Activated naive CD8-positive, alpha-beta T cell treated with anti-CD3 and anti-CD28 coated beads for 36 hours (primary cell): Measurements from ENCODE around the gene ACACA. TPM values are rescaled to one million over a fixed set of nuclear protein-coding genes. Genes with fewer than 3 reads are reported as not detected.

ENCODE experiments used
- DNase-seq: peaks from one replicate; pipeline ENCODE4 v3.0.0; 2021
- H3K27ac Mint-ChIP-seq: one replicate; pipeline ENCODE4 v1.8.0; 2022; ENCODE audit warnings: mild to moderate bottlenecking, moderate library complexity, mixed read lengths
- H3K27me3 Mint-ChIP-seq: one replicate; pipeline ENCODE4 v1.8.0; 2022; ENCODE audit warnings: mild to moderate bottlenecking, mixed read lengths
- H3K36me3 Mint-ChIP-seq: one replicate; pipeline ENCODE4 v1.8.0; 2021; ENCODE audit warnings: mild to moderate bottlenecking, mixed read lengths
- H3K4me1 Mint-ChIP-seq: one replicate; pipeline ENCODE4 v1.8.0; 2021; ENCODE audit warnings: mixed read lengths
- H3K4me3 Mint-ChIP-seq: one replicate; pipeline ENCODE4 v1.8.0; 2022; ENCODE audit warnings: mild to moderate bottlenecking, moderate library complexity, mixed read lengths
- H3K9me3 Mint-ChIP-seq: one replicate; pipeline ENCODE4 v1.8.0; 2022; ENCODE audit warnings: mixed read lengths
- total RNA-seq, 2 experiments: library from RNA; stranded (reverse); gene quantifications; one replicate each; pipeline ENCODE4 v1.2.3, GENCODE V29; 2021

The ACACA gene
- total RNA-seq, 2 experiments from 2014 or later, result 68.3 to 76.3 TPM

DNA sequence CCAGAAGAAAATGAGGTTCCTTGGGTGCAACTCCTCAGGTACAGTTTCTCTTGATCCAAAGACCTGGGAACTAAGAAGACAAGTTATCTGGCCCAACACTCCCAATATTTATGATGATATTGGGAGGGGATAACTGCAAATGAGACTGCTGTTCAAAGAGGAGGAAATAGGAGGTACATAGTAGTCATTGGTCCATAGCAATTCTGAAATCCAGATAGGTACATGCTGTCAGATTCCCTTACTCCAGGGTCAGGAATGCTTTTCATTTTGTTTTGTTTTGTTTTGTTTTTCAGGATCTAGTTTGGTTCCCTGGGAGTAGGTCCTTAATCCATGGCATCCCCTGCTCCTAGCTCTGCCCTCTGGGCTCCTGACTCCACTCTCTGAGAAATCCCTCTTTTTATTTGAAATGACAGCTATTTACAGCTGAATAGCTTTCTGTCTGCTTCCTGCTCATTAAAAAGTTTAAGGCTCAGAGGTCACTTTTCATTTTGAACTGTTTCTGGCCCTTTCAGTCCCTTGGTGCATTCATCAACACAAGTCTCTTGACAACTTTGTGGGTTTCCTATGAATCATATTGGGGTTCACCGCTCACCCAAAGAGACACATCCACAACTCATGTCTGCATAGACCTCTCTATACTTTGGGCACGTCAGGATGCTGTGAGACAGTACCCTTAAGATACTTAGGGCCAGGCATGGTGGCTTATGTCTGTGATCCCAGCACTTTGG is 141.0 kb downstream of the ACACA start:
- H3K4me3 Mint-ChIP-seq, result no peak overlapping the region
- DNase-seq, result no peak
- H3K9me3 Mint-ChIP-seq, result peaks cover 14% of the 10 kb centered on the region
- H3K27me3 Mint-ChIP-seq, result no peaks in the 10 kb centered on the region
- peaks cover 65% of the 10 kb centered on the region for H3K36me3 Mint-ChIP-seq
- no peaks in the 10 kb centered on the region for H3K4me1 Mint-ChIP-seq
- H3K27ac Mint-ChIP-seq, result no peak overlapping the region

DNA sequence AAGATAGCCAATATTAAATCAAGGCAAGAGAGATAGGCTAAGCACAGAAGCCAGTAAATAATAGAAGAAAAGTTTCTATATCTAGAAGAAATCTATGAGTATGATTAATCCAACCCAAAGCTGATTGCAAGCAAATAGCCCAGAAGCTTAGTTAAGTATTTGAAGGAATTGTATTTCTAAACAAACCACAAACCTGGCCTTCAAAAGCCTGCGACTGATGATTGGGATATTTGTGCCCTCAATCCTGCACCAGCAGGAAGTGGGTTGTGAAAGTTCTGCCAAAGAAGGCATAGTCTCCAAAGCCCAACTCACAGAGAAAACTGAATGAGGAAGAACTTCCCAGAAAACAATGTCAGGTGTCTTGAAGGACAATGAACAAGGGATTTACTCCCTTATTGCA is 145.3 kb downstream of the ACACA start:
- Mint-ChIP-seq H3K36me3 (peaks cover 34% of the 10 kb centered on the region), H3K4me3 (no peak overlapping the region), H3K27me3 (no peaks in the 10 kb centered on the region), H3K27ac (no peak overlapping the region), H3K4me1 (no peaks in the 10 kb centered on the region), H3K9me3 (peaks cover 3% of the 10 kb centered on the region)
- no peak for DNase-seq

DNA sequence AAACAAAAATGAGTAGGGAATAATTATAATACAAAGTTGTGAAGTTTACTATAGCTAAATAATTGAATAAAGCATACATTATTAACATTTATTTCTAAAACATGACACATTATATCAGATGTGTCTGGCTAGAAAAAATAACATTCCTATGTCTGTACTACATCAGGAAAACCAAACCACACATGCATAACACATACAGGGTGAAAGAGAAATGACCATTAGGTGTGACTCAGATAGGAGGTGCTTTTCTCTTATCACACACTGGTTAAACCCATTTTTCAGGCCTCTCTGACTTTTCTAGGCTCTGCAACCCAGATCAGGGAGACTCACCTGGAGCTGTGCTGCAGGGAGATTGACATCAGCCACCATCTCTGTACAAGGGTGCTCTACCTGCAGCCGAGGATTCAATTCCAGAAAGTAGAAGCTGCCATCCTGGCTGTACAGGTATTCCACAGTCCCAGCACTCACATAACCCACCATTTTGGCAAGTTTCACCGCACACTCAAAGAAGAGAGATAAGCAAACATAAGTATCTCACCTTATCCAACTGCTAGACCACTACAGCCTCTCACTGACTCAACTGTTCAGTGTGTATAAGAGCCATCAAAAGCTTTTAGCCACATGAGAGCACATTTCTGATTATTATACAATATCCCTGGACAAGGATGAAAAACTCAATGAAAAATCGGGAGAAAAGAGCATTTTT is 147.5 kb downstream of the ACACA start:
- H3K9me3 Mint-ChIP-seq, result no peaks in the 10 kb centered on the region
- no peak overlapping the region for H3K4me3 Mint-ChIP-seq
- H3K4me1 Mint-ChIP-seq, result no peaks in the 10 kb centered on the region
- no peaks in the 10 kb centered on the region for H3K27me3 Mint-ChIP-seq
- peaks cover 15% of the 10 kb centered on the region for H3K36me3 Mint-ChIP-seq
- DNase-seq, result no peak
- no peak overlapping the region for H3K27ac Mint-ChIP-seq

DNA sequence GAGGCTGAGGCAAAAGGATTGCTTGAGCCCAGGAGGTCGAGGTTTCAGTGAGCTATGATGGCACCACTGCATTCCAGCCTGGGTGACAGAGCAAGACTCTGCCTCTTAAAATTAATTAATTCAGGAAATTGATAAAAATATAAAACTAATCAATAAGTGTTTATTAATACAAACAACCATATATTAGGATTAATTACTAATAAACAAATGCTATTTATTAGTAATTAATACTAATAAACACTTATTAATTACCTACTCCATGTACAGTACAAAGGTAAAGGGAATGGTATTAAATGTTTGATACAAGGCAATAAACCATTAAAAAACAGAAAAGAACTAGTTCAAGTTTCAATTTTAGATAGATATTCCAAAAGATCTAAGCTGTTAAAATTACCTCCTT is 150.0 kb downstream of the ACACA start:
- Mint-ChIP-seq H3K9me3 (no peaks in the 10 kb centered on the region), H3K36me3 (peaks cover 10% of the 10 kb centered on the region), H3K4me1 (no peaks in the 10 kb centered on the region), H3K27me3 (no peaks in the 10 kb centered on the region), H3K27ac (no peak overlapping the region), H3K4me3 (no peak overlapping the region)
- no peak for DNase-seq

DNA sequence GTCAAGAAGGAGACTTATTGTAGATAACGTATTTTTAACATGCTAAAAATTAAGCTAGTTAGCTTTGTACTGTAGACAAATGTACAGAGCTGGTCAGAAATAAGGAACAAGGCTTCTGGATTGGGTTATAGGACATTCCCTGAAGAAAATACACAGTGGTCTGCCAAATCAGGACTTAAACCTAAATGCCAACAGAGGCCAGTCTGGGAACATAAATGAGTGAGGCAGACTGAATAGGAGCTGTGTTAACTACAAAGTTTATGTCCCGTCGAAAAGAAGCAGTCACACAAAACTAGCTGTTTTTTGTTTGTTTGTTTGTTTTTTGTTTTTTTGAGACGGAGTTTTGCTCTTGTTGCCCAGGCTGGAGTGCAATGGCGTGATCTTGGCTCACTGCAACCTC is 151.2 kb downstream of the ACACA start:
- DNase-seq, result no peak
- Mint-ChIP-seq H3K27me3 (no peaks in the 10 kb centered on the region), H3K4me3 (no peak overlapping the region), H3K27ac (no peak overlapping the region), H3K4me1 (no peaks in the 10 kb centered on the region), H3K9me3 (no peaks in the 10 kb centered on the region), H3K36me3 (peaks cover 13% of the 10 kb centered on the region)

DNA sequence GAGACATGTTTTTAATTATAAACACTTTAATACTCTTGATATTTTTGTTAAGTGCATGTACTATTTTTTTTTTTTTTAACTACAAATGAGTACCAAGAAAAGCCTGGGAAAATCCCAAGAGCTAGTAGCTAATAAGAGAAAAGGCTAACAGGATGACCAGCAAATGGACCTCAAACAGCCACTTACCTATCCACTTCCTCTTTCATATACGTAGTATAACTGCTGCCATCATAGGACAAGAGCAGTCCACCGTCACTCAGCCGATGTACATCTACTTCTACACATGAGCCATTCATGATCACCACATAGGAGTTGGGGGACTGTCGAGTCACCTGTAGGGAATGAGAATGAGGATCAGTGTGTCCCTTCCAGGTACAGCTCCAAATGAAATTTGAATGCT is 158.8 kb downstream of the ACACA start:
- H3K27ac Mint-ChIP-seq, result no peak overlapping the region

DNA sequence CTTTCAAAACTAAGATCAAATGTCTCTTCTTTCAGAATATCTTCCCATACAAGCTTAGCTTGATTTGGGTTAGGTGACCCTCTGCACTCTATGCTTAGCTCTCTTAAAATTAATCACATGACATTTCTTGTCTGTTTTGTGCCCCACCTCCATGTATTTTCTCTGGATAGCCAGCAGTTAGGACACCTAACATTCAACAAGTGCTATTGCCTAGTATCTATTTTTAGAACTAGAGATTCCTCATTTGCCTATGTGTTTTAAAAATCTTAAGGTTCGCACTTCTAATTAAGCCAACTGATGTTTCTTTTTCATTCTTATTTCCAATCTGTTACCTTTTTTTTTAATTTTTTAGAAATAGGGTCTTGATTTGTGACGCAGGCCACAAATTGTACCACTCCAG is 160.6 kb downstream of the ACACA start:
- Mint-ChIP-seq H3K9me3 (no peaks in the 10 kb centered on the region), H3K4me3 (no peak overlapping the region)

More for the DNA sequence above, 158.8 kb downstream of the ACACA start:
- no peak for DNase-seq
- Mint-ChIP-seq H3K9me3 (no peaks in the 10 kb centered on the region), H3K27me3 (no peaks in the 10 kb centered on the region), H3K36me3 (peaks cover 34% of the 10 kb centered on the region), H3K4me1 (no peaks in the 10 kb centered on the region), H3K4me3 (no peak overlapping the region)

DNA sequence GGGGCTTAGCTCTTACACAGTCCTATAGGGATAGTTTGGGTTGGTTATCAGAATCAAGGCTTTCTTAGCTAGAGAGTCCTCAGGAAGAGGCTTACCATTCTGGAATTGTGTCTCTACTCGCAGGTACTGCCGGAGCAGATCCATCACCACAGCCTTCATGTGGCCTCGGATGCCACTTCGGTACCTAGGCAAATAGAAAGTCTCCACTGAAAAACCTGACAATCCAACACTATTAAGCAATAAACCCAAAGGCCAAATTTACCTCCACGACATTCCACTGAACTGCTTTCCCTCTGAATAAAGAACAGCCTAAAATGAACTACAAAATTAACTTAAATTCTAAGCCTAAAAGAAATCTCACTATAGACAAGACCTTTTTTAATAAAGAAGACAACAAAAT is 166.3 kb downstream of the ACACA start:
- no peaks in the 10 kb centered on the region for H3K27me3 Mint-ChIP-seq
- no peaks in the 10 kb centered on the region for H3K9me3 Mint-ChIP-seq
- H3K4me1 Mint-ChIP-seq, result no peaks in the 10 kb centered on the region
- no peak overlapping the region for H3K27ac Mint-ChIP-seq
- no peak overlapping the region for H3K4me3 Mint-ChIP-seq
- no peak for DNase-seq
- peaks cover 24% of the 10 kb centered on the region for H3K36me3 Mint-ChIP-seq

More for the DNA sequence above, 160.6 kb downstream of the ACACA start:
- H3K36me3 Mint-ChIP-seq, result peaks cover 29% of the 10 kb centered on the region
- no peaks in the 10 kb centered on the region for H3K4me1 Mint-ChIP-seq
- H3K27ac Mint-ChIP-seq, result no peak overlapping the region
- no peaks in the 10 kb centered on the region for H3K27me3 Mint-ChIP-seq
- no peak for DNase-seq

DNA sequence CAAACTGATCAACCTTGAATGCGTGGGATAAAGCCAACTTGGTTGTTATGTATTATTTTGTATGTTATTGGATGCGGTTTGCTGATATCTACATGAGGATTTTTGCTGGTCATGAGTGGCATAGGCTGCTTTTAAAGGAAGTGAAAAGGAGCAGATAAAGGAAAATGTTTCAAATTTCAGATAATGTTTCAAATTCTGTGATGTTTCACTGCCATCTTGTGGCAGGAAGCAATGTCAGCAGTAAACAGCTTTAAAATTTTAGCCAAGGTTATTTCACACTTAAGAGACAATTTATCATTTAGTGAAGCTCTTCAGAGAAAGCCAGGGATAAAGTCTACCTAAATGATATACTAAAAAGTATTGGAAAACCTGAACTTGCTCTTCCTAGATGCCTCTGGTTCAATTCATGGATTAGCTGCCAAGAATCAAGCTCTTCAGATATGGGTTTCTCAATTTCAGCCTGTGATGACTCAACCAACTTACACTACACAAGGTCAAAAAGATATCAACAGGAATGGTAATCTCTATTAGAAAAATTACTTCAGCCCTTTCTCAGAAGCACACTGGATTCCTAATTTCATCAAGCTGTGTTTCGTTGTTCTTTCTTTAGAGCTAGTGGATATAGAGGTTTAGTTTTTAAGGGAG is 166.8 kb downstream of the ACACA start:
- Mint-ChIP-seq H3K27ac (no peak overlapping the region), H3K36me3 (peaks cover 22% of the 10 kb centered on the region), H3K27me3 (no peaks in the 10 kb centered on the region), H3K9me3 (no peaks in the 10 kb centered on the region), H3K4me3 (no peak overlapping the region), H3K4me1 (no peaks in the 10 kb centered on the region)
- no peak for DNase-seq

DNA sequence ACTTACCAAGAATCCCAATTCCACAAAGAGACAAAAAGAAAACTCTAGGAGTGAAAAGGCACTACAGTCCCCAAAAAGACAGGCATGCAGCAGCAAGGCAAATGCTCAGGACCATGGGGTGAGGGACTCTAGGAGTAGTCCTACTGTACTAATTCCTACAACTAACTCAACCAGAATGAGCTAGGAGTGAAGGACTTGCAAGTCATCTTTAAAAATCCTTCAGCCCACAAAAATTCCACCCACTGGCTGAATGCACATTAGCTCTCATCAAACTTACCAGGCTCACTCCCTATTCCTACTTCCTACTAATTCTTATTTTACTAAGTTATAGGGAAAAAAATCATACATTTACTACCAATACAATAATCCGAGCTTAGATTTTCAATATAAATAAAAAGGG is 172.5 kb downstream of the ACACA start:
- no peaks in the 10 kb centered on the region for H3K4me1 Mint-ChIP-seq
- H3K27me3 Mint-ChIP-seq, result no peaks in the 10 kb centered on the region
- no peaks in the 10 kb centered on the region for H3K9me3 Mint-ChIP-seq
- H3K4me3 Mint-ChIP-seq, result no peak overlapping the region
- H3K27ac Mint-ChIP-seq, result no peak overlapping the region
- peaks cover 24% of the 10 kb centered on the region for H3K36me3 Mint-ChIP-seq
- no peak for DNase-seq

DNA sequence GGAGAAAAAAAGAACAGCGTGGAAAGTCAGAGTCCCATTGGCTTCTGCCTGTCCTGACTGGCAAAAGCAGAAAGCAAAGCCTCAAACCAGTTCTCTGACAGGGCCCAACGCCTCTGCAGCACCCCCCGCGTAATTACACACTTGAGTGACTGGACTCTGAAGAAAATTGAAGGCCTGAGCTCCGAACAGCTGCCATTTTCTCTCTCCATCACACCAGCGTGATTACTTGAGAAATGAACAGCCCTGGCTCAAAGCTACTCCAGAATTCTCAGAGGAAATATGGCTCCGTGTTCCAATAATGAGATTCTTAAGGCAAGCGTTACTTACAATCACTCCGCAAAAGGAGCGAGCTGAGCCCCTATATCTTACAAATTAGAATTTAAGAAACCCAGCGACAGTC is 173.6 kb downstream of the ACACA start:
- Mint-ChIP-seq H3K36me3 (peaks cover 28% of the 10 kb centered on the region), H3K27me3 (no peaks in the 10 kb centered on the region), H3K27ac (no peak overlapping the region), H3K4me1 (no peaks in the 10 kb centered on the region), H3K9me3 (no peaks in the 10 kb centered on the region), H3K4me3 (no peak overlapping the region)
- DNase-seq, result no peak

DNA sequence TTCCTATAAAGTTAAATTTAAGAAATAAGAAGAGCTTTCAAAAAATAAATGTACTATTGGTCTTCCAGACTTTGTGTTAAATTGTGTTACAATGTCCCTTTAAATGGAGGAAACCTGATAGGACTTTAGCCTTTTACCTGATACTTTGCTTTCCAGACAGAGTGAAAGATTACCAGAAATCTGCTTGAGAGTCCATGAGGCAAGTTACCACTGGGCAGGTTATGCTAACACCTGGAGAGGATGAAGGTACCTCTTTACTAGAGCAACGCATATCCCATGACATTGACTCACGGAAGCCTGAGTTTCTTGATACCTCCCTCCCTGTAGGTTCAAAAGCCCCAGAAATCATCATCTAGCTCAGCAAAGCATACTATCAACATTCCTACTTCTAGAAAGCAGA is 174.7 kb downstream of the ACACA start:
- H3K4me3 Mint-ChIP-seq, result no peak overlapping the region

DNA sequence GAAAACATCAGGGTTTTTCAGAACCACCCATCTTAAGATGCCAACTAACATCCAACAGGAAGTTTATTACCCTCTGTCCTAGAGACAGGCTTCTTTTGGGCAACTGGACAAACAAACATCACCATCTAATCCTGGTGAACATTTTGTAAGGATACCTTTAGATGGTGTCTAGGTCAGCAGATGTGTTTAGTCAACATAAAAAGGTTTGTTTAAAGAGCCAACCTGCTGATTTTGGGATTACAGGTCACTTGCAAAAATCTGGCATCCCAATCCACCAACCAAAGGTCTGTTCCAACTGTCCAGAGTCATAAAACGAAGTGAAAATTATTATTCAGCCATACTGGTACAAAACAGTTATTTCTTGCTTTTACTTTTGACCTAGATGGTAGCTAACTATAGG is 176.0 kb downstream of the ACACA start:
- no peak overlapping the region for H3K4me3 Mint-ChIP-seq
- no peaks in the 10 kb centered on the region for H3K4me1 Mint-ChIP-seq
- H3K9me3 Mint-ChIP-seq, result no peaks in the 10 kb centered on the region
- H3K36me3 Mint-ChIP-seq, result peaks cover 23% of the 10 kb centered on the region
- H3K27me3 Mint-ChIP-seq, result no peaks in the 10 kb centered on the region
- H3K27ac Mint-ChIP-seq, result no peak overlapping the region
- DNase-seq, result no peak

More for the DNA sequence above, 174.7 kb downstream of the ACACA start:
- no peak for DNase-seq
- no peak overlapping the region for H3K27ac Mint-ChIP-seq
- H3K27me3 Mint-ChIP-seq, result no peaks in the 10 kb centered on the region
- H3K9me3 Mint-ChIP-seq, result no peaks in the 10 kb centered on the region
- no peaks in the 10 kb centered on the region for H3K4me1 Mint-ChIP-seq
- H3K36me3 Mint-ChIP-seq, result peaks cover 23% of the 10 kb centered on the region

DNA sequence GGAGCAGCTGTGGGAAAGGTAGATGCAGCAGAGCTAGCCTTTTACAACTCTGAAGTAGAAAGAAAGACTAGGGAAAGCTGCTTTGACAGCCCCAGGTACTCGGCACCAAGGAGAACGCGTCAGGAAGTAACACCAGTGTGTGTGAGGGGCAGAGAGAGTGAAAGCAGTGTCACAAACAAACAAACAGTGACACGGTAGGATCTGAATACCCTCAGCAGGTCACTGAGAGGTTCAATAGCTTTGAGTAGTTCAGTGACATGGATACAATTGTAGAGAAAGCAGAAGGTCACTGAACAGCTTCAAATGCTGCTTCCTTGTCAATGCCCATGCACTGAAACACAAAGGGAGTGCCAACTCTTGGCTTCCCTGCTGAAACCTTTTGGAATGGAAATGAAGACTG is 181.2 kb downstream of the ACACA start:
- H3K4me3 Mint-ChIP-seq, result no peak overlapping the region
- DNase-seq, result no peak
- peaks cover 21% of the 10 kb centered on the region for H3K36me3 Mint-ChIP-seq
- no peaks in the 10 kb centered on the region for H3K27me3 Mint-ChIP-seq
- H3K9me3 Mint-ChIP-seq, result no peaks in the 10 kb centered on the region
- peaks cover 6% of the 10 kb centered on the region for H3K4me1 Mint-ChIP-seq
- H3K27ac Mint-ChIP-seq, result no peak overlapping the region

DNA sequence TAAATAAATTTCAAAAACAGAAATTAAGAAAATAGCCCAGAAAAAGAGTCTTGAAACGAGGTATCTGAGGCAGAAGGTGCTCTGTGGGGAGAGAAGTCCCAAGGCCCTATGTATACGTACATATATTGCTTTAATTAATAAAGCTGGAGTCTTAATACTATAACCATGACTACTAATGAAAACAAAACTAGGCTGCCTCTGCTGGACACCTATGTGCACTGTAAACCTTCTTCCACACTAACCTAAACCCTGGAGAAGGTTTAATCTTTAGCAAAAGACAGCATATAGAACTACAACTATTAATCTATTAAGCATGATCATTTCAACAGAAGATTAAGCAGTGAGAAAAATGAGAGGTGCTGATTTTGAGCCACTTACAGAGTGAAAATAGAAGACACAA is 184.8 kb downstream of the ACACA start:
- DNase-seq, result no peak
- H3K36me3 Mint-ChIP-seq, result peaks cover 10% of the 10 kb centered on the region
- H3K27me3 Mint-ChIP-seq, result no peaks in the 10 kb centered on the region
- H3K9me3 Mint-ChIP-seq, result no peaks in the 10 kb centered on the region
- no peak overlapping the region for H3K4me3 Mint-ChIP-seq
- peak overlapping the region; percentile 66 for H3K27ac Mint-ChIP-seq
- H3K4me1 Mint-ChIP-seq, result peaks cover 6% of the 10 kb centered on the region

DNA sequence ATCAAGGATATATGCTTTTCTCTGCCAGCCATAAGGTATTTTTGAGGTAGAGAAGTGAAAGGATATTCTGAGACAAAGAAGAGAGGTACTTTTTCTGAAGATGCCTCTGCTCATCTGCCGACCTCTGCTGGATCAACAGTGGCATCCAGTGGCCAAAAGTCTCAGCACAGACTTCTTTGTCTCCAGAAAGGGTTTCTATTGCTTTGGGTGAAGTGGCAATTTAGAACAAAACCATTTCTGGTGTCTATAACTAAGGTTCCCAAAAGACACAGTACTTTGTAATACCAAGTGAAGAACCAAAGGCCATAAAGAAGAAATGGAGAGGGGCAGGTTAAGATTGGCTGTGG is 186.1 kb downstream of the ACACA start:
- no peak for DNase-seq
- H3K27ac Mint-ChIP-seq, result no peak overlapping the region
- peaks cover 13% of the 10 kb centered on the region for H3K36me3 Mint-ChIP-seq
- no peaks in the 10 kb centered on the region for H3K9me3 Mint-ChIP-seq
- H3K4me1 Mint-ChIP-seq, result peaks cover 6% of the 10 kb centered on the region
- H3K4me3 Mint-ChIP-seq, result no peak overlapping the region
- no peaks in the 10 kb centered on the region for H3K27me3 Mint-ChIP-seq
